ENCODE data around the gene PRXL2A. TPM values are rescaled to one million over a fixed set of nuclear protein-coding genes. Genes with fewer than 3 reads are reported as not detected.
A peak's percentile ranks its signal among the peaks of the same experiment; 100 is the strongest.

PRXL2A gene
- total and polyA plus RNA-seq, 2 experiments from 2014 or later: 166 to 222 TPM

DNA sequence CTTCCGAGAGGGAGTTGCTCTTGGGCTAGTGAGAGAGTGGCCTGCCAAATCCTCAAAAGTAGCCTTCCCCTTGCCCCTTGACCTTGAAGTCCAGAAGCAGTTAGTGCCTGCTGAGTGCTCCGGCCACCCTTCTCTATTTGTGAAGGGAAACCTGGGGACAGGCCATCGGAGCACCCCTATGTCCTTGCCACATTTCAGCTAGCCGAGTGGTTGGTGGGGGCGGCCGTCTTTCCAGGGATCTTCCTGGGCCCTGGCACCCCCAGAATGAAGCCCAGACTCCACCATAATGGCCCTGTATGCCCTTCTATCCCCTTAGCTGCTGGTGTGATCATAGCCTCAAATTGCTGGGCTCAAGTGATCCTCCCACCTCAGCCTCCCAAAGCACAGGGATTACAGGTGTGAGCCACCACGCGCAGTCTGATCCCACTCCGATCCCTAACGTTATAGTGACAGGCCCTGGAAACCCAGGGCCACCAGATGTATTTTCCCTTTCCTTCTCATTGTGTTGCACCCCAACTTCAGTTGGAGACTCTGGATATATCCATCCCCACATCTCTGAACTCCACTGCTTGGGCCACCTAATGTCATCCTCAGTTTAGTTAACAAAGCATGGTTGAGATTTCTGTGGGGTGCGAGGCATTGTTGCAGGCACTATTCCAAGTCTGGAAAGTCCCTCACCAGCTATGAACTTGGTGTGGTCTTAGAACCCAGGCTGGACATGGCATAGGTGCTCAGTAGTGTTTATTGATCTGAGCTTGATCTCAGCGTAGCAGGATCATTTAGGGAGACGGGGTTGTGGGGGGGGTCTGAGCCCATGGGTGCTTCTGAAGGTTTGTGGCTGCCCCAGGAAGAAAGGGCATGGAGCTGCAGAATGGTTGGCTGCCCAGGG, 47.4 kb downstream of the PRXL2A start:
- H3K9me3 ChIP-seq (ENCODE audit: low read depth): no peaks in the 10 kb centered on the region
- peaks cover 56% of the 10 kb centered on the region for H4K20me1 ChIP-seq (ENCODE audit: insufficient read depth, poor library complexity, severe bottlenecking)
- H3K4me1 ChIP-seq (ENCODE audit: insufficient read depth): peaks cover 62% of the 10 kb centered on the region
- no peaks in the 10 kb centered on the region for H3K27me3 ChIP-seq
- no peaks in the 10 kb centered on the region for H3K36me3 ChIP-seq (replicated peaks; ENCODE audit: insufficient read depth, low read depth)
- H3K4me3 ChIP-seq: peak overlapping the region; percentile 97
- DNase-seq (ENCODE audit: low spot score): no peak
- H3K27ac ChIP-seq: peak overlapping the region; percentile 100
- no peak overlapping the region for H2AFZ ChIP-seq
- TF ChIP-seq EZH2 (IDR thresholded peaks at IDR 0.05; ENCODE audit: borderline replicate concordance) (no peak), EZH2phosphoT487 (IDR thresholded peaks at IDR 0.05; ENCODE audit: low read depth, severe bottlenecking, unreplicated experiment) (no peak)
- TF ChIP-seq, protein P1, sequence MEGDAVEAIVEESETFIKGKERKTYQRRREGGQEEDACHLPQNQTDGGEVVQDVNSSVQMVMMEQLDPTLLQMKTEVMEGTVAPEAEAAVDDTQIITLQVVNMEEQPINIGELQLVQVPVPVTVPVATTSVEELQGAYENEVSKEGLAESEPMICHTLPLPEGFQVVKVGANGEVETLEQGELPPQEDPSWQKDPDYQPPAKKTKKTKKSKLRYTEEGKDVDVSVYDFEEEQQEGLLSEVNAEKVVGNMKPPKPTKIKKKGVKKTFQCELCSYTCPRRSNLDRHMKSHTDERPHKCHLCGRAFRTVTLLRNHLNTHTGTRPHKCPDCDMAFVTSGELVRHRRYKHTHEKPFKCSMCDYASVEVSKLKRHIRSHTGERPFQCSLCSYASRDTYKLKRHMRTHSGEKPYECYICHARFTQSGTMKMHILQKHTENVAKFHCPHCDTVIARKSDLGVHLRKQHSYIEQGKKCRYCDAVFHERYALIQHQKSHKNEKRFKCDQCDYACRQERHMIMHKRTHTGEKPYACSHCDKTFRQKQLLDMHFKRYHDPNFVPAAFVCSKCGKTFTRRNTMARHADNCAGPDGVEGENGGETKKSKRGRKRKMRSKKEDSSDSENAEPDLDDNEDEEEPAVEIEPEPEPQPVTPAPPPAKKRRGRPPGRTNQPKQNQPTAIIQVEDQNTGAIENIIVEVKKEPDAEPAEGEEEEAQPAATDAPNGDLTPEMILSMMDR (IDR thresholded peaks at IDR 0.05; ENCODE audit: poor library complexity): no peak
- peak overlapping the region; percentile 94 for H3K4me2 ChIP-seq
- H3K79me2 ChIP-seq: peaks cover 69% of the 10 kb centered on the region
- WGBS (ENCODE audit: low lambda C conversion rate, missing lambda C conversion rate): 59% methylated on average over 13 of the region's 13 CpGs
- no peaks in the 10 kb centered on the region for H3K9me2 ChIP-seq (replicated peaks; ENCODE audit: insufficient read depth)

DNA sequence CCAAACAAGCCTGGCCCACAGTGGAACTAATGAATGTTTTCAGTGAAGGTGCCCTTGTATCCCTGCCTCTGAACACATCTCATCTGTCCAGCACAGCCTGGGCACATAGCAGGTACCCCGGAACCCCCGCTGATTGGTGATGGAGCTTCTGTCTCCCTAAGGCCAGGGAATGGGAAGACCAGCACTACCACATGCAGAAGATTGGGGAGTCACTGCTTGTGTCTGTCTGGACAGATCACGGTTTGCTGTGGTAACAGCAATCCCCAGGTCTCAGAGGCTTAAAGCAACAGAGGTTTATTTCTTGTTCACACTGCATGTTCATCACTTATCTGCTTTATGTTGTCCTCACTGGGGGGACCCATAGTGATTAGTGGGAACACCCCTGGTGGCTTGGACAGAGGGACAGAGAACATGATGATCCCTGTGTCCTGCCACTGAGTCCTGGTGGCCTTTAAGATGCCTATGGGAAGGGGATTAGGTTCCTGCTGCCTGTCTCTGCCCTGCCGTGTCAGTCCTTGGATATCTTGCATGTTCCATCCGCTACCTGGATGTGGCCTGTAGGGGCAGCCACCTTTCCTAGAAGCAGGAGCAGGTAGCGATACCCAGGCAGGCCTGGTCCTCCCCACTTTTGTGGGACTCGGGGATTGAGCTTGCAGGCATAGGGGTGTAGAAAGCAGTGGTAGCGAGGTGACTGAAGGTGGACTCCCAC, 49.4 kb downstream of the PRXL2A start:
- DNase-seq (ENCODE audit: low spot score): no peak
- WGBS (ENCODE audit: low lambda C conversion rate, missing lambda C conversion rate): 81% methylated on average over 8 of the region's 8 CpGs
- Histone ChIP-seq H3K4me1 (ENCODE audit: insufficient read depth) (peaks cover 71% of the 10 kb centered on the region), H2AFZ (no peak overlapping the region), H3K36me3 (replicated peaks; ENCODE audit: insufficient read depth, low read depth) (no peaks in the 10 kb centered on the region), H3K4me3 (no peak overlapping the region), H3K9me3 (ENCODE audit: low read depth) (no peaks in the 10 kb centered on the region), H4K20me1 (ENCODE audit: insufficient read depth, poor library complexity, severe bottlenecking) (peaks cover 72% of the 10 kb centered on the region), H3K4me2 (peak overlapping the region; percentile 65), H3K9me2 (replicated peaks; ENCODE audit: insufficient read depth) (no peaks in the 10 kb centered on the region), H3K27ac (peak overlapping the region; percentile 79), H3K79me2 (peaks cover 82% of the 10 kb centered on the region), H3K27me3 (no peaks in the 10 kb centered on the region)
- no peak for TF ChIP-seq EZH2phosphoT487 (IDR thresholded peaks at IDR 0.05; ENCODE audit: low read depth, severe bottlenecking, unreplicated experiment)
- TF ChIP-seq EZH2 (IDR thresholded peaks at IDR 0.05; ENCODE audit: borderline replicate concordance): no peak
- TF ChIP-seq, protein P1 (IDR thresholded peaks at IDR 0.05; ENCODE audit: poor library complexity): no peak

DNA sequence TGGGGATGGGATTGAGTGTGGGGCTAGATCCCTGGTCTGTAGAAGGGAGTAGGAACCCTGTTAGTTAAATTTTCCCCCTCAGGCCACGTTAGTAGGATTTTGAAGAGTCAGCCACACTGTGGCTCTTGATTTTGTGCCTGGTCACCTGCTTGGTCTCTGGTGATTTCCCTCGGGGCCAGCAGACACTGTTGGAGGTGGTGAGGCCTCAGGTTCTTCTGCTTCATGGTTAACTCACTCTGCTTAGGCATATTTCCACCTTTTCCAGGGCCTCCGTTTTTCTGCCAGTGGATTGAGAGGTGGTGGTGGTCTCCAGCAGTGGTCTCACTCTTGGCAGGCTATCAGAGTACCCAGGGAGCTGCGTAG, 49.9 kb downstream of the PRXL2A start:
- Histone ChIP-seq H4K20me1 (ENCODE audit: insufficient read depth, poor library complexity, severe bottlenecking) (peaks cover 77% of the 10 kb centered on the region), H3K4me2 (peak overlapping the region; percentile 65), H3K9me2 (replicated peaks; ENCODE audit: insufficient read depth) (no peaks in the 10 kb centered on the region)

More for the DNA sequence above, 49.9 kb downstream of the PRXL2A start:
- H3K79me2 ChIP-seq: peaks cover 88% of the 10 kb centered on the region
- no peaks in the 10 kb centered on the region for H3K27me3 ChIP-seq
- no peak for DNase-seq (ENCODE audit: low spot score)
- peaks cover 71% of the 10 kb centered on the region for H3K4me1 ChIP-seq (ENCODE audit: insufficient read depth)
- H2AFZ ChIP-seq: no peak overlapping the region
- no peaks in the 10 kb centered on the region for H3K36me3 ChIP-seq (replicated peaks; ENCODE audit: insufficient read depth, low read depth)
- H3K27ac ChIP-seq: peak overlapping the region; percentile 79
- WGBS (ENCODE audit: low lambda C conversion rate, missing lambda C conversion rate): 49% methylated on average over 4 of the region's 4 CpGs
- no peaks in the 10 kb centered on the region for H3K9me3 ChIP-seq (ENCODE audit: low read depth)
- TF ChIP-seq, protein P1 (IDR thresholded peaks at IDR 0.05; ENCODE audit: poor library complexity): no peak
- TF ChIP-seq EZH2 (IDR thresholded peaks at IDR 0.05; ENCODE audit: borderline replicate concordance): no peak
- no peak for TF ChIP-seq EZH2phosphoT487 (IDR thresholded peaks at IDR 0.05; ENCODE audit: low read depth, severe bottlenecking, unreplicated experiment)
- no peak overlapping the region for H3K4me3 ChIP-seq

All from hepatocyte (in vitro differentiated cells).